Tibial nerve (tissue), 4 donors: ENCODE measurements around the gene SORCS2.

Experiments used
- EP300 ChIP-seq, 2 donors: sonication (generic); formaldehyde crosslinking; IDR thresholded peaks; one replicate each; pipeline ENCODE4 v1.6.1; 2017; ENCODE audit warnings: antibody characterized with exemption in 2 of 2, mild to moderate bottlenecking in 1 of 2
- TF ChIP-seq, protein P1 (sequence below), 5 experiments: fragments of 200-600 bp in 3 of 5; fragments of 450-650 bp in 2 of 5; sonication (generic) in 3 of 5; IDR thresholded peaks; one replicate each; pipeline ENCODE4 v1.5.1; 2016 to 2019; ENCODE audit warnings: antibody characterized with exemption in 5 of 5, mild to moderate bottlenecking in 3 of 5, moderate library complexity in 2 of 5

DNA sequence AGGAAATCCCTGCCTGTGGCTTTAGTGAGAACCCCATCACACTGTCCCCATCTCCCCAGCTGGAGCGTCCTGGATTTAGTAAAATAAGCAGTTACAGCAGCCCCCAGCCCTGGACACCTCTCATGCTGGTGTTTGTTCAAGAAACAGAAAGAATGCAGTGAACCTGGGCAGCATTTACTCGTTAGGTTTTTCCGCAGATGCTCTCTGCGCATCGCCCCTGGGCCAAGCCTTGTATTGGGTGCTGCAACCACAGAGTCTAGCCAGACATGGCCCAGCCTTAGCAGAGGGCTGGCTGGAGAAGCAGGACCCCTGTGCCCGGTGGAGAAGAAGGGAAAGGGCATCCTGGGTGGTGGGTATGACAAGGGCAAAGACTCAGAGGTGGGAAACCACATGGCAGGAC lies 378.7 kb downstream of the SORCS2 start:
- TF ChIP-seq, protein P1, sequence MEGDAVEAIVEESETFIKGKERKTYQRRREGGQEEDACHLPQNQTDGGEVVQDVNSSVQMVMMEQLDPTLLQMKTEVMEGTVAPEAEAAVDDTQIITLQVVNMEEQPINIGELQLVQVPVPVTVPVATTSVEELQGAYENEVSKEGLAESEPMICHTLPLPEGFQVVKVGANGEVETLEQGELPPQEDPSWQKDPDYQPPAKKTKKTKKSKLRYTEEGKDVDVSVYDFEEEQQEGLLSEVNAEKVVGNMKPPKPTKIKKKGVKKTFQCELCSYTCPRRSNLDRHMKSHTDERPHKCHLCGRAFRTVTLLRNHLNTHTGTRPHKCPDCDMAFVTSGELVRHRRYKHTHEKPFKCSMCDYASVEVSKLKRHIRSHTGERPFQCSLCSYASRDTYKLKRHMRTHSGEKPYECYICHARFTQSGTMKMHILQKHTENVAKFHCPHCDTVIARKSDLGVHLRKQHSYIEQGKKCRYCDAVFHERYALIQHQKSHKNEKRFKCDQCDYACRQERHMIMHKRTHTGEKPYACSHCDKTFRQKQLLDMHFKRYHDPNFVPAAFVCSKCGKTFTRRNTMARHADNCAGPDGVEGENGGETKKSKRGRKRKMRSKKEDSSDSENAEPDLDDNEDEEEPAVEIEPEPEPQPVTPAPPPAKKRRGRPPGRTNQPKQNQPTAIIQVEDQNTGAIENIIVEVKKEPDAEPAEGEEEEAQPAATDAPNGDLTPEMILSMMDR (IDR thresholded peaks at IDR 0.05): no peak
- TF ChIP-seq EP300 (IDR thresholded peaks at IDR 0.05): no peak
